NCI-H2107 treated with DMSO at 0.1 percent for 48 hours (cell line): ENCODE data around the gene WDR48.

Experiments
- DNase-seq: peaks from one replicate; lab custom pipeline; 2025; ENCODE audit not compliant: unreplicated experiment; lab: John Stamatoyannopoulos, UW

The WDR48 gene

GRCh38 chr3:39137991-39138803 lies 86.4 kb downstream of the WDR48 start:
- no peak for DNase-seq

DNA sequence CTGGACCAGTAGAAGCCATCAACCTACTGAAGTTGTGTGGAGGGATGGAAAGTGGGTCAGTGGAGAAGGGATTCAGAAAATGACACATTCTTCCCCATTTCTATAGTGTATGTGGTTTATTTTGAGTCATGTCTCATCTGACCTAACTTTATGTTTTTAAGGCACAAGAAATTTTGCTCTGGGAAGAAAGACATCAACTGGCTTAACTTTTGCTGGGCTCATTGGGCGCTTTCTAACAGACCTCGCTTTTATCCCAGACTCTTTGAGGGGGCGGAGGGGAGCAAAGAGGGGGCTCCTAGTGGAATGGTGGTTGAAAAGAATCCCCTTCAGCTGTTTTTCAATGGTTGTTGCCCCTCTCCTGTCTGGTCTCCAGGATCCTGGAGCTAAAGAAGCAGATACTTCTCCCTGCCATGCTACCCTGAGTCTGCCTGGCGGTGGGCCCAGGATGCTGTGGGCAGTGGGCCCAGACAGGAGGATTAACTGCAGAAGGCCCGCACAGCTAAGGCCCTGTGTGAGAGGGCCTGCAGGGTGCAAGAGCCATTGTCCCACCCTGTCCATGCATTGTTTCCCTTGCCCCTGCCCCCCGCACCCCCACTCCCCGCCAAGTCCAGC lies 87.1 kb downstream of the WDR48 start:
- DNase-seq: no peak

GRCh38 chr3:39139442-39139841 lies 87.6 kb downstream of the WDR48 start:
- no peak for DNase-seq

- DNase-seq: no peak
Observed at GRCh38 chr3:39140341-39140971, 88.6 kb downstream of the WDR48 start.

- DNase-seq: no peak
Observed at GRCh38 chr3:39141171-39141995, 89.6 kb downstream of the WDR48 start.

GRCh38 chr3:39142067-39142466 lies 90.3 kb downstream of the WDR48 start:
- no peak for DNase-seq

DNA sequence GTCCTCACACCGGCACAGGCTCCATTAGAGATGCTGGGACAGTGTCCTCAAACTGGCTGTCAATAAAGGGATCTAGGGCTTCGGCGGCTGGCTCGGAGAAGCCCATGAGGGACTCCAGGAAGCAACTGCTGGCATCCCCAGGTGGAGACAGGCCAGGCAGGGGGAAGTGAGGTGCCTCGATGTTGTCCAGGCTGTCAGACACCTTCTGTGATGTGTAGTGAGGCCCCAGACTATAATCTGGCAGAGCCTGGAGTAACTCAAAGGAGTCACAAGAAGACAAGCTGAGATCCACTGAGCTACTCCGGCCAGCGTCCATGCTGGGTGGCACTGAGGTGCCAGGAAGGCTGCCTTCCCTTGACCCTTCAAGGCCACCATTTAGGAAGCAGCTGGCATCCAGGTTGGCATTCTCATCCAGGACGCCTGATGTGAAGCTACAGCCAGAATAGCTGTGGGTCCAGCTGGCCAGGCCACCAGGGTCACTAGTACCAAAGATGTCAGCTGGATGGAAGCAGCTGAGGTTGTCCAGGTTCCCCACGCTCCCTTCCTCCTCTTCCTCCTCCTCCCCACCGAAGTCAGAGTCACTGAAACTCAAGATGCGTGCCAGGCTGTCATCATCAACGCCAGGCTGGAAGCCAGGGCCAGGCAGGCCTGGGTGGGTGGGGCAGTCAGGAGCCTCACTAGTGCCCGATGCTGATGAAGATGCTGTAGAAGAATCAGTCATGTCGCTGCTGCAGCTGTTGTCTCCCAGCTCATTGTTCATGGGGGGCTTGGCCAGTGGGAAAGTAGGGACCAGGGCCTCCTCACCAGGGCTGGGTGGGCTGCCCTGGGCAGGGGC lies 91.5 kb downstream of the WDR48 start:
- no peak for DNase-seq

DNA sequence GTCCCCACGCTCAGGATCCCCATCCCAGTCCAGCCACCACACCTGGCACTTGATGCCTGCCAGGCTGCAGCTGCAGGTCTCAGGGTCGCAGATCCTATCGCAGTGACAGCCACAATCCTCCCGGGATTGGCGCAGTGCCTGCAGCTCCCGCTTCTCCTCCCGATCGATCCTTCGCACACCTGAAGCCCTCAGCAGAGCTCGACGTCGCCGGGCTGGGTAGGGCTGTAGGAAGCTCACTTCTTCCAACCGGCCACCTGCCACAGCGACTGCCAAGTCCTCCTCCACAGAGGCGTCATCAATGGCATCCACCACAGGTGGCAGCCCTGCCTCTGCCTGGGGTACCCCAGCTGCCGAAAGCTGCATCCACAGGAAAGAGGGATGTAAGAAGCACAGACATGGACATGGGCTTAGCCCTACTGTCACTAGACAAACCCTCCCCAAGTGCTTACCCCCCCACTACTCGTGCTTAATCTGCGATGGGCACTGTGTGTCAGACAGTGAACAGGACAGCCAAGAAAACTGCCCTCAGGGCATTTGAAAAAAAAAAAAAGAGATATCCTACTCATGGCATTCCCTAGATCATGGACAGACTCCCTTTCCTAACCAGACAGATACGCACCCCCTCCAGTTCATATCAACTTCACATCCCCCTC lies 92.4 kb downstream of the WDR48 start:
- peak; percentile 68 for DNase-seq

DNA sequence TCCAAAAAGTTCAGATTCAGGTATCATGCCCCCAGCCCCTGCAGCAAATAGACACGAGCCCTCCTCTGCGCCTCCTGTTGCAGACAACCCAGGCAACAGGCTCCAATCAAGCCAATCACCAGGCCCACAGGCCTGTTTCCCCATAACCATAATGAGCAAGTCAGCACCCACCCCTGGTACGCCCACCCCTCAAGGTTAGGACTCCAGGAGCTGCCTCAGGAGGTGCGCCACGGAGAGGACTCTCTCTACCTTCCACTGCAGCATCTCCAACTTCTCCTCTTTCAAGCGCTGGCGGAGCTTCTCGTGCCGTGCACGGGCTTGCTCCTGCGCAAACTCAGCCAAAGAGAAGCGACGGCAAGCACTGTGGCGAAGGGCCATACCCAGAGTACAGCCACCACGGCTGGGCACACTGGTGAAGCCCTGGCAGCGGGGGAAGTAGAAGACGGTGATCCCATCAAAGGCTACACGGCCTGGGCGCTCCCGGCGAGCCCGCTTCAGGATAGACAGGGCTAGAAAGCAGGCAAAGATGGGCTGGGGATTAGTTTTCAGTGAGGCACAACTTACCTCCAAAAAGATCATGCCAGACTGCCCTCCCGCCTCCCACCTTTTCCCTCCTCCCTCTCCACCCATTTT lies 93.0 kb downstream of the WDR48 start:
- DNase-seq: no peak

DNA sequence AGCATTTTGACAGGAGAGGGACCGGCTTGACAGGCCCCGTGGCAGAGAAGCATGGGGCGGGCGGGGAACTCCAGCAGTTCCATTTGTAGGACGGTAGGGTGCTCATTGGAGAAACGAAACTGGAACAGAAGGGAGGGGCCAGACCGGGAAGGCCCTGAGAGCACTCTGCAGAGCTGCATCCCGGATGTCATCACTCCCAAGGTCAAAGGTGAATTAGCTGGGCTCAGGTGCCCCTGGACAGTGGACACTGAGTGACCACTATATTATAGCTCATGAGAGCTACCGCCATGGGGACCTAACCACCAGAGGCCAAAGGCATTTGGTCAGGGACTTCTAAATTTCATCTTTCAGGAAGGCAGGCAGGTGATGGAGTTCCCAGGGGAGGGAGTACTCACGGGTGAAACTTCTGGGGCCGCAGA lies 94.3 kb downstream of the WDR48 start:
- no peak for DNase-seq
